ENCODE data around the gene LRRC52.

LRRC52 gene

DNA sequence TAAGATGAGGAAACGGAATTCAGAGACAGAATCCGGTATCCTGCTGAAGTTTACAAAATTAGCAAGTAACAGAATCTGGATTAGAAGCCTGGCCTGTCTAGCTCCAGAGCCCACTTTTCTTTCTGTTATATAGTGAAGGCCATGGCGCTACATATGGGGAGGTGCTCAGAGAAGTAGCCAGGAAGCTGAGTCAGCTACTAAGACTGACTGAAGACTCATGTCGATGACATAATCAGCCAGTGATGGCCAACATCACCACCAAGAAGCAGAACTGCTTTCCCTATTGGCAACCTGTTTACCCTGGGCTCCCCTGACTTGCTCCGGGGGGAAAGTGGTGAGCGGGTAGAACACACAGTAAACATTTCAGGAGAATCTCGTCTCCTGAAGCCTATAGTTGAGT, 18.8 kb downstream of the LRRC52 start:
- H3K36me3 ChIP-seq (ENCODE audit: control insufficient read depth in 2 of 2, insufficient read depth in 2 of 2, low read length in 2 of 2), result no peaks in the 10 kb centered on the region
- H3K27ac ChIP-seq (ENCODE audit: low read length), result no peak overlapping the region
- no peaks in the 10 kb centered on the region for H3K4me1 ChIP-seq (ENCODE audit: control insufficient read depth, insufficient read depth, low read length)
- H3K9me3 ChIP-seq (ENCODE audit: control insufficient read depth in 2 of 2, low read length in 2 of 2), result no peaks in the 10 kb centered on the region
- no peak overlapping the region for H3K9ac ChIP-seq (ENCODE audit: low read length in 2 of 2)
- H3K27me3 ChIP-seq (ENCODE audit: control insufficient read depth in 1 of 2, insufficient read depth in 2 of 2, low read length in 2 of 2), result peaks cover 0 to 2% of the 10 kb centered on the region in 2 donors
- H3K4me3 ChIP-seq (ENCODE audit: low read length in 2 of 2), result no peak overlapping the region

DNA sequence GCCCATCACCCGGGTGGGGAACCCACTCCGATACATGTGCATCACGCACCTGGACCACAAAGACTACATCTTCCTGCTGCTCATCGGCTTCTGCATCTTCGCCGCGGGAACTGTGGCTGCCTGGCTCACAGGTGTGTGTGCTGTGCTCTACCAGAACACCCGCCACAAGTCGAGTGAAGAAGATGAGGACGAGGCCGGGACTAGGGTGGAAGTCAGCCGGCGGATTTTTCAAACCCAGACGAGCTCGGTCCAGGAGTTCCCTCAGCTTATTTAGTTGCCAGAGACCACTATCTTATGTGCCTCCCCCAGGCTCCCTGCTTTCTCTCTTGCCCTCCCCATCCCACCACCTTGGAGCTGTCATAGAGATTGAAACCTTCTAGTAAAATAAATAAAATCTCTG, 19.8 kb downstream of the LRRC52 start:
- Histone ChIP-seq H3K9me3 (ENCODE audit: control insufficient read depth in 2 of 2, low read length in 2 of 2) (no peaks in the 10 kb centered on the region), H3K9ac (ENCODE audit: low read length in 2 of 2) (no peak overlapping the region), H3K36me3 (ENCODE audit: control insufficient read depth in 2 of 2, insufficient read depth in 2 of 2, low read length in 2 of 2) (no peaks in the 10 kb centered on the region), H3K27me3 (ENCODE audit: control insufficient read depth in 1 of 2, insufficient read depth in 2 of 2, low read length in 2 of 2) (no peaks in the 10 kb centered on the region), H3K4me3 (ENCODE audit: low read length in 2 of 2) (no peak overlapping the region), H3K27ac (ENCODE audit: low read length) (no peak overlapping the region), H3K4me1 (ENCODE audit: control insufficient read depth, insufficient read depth, low read length) (no peaks in the 10 kb centered on the region)

DNA sequence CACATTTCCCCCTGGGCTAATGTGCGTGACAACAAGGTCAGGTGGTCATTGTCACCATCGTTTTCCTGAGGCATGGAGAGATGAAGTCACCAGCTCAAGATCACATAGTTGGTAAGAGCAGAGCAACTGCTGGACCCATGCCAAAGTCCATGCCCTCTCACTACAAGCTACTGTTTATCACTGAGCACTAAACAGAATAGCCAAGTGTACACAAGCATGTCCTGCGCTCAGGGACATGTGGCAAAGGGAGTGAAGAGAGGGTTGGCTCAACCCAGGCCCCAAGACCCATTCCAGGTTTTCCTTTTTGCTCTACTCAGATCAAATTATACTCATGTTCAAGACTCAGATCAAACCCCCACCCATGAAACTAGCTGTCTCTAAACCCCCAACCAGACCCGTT, 20.8 kb downstream of the LRRC52 start:
- Histone ChIP-seq H3K27me3 (ENCODE audit: control insufficient read depth in 1 of 2, insufficient read depth in 2 of 2, low read length in 2 of 2) (no peaks in the 10 kb centered on the region), H3K4me3 (ENCODE audit: low read length in 2 of 2) (no peak overlapping the region), H3K27ac (ENCODE audit: low read length) (no peak overlapping the region), H3K36me3 (ENCODE audit: control insufficient read depth in 2 of 2, insufficient read depth in 2 of 2, low read length in 2 of 2) (no peaks in the 10 kb centered on the region), H3K9me3 (ENCODE audit: control insufficient read depth in 2 of 2, low read length in 2 of 2) (no peaks in the 10 kb centered on the region), H3K4me1 (ENCODE audit: control insufficient read depth, insufficient read depth, low read length) (no peaks in the 10 kb centered on the region), H3K9ac (ENCODE audit: low read length in 2 of 2) (no peak overlapping the region)

DNA sequence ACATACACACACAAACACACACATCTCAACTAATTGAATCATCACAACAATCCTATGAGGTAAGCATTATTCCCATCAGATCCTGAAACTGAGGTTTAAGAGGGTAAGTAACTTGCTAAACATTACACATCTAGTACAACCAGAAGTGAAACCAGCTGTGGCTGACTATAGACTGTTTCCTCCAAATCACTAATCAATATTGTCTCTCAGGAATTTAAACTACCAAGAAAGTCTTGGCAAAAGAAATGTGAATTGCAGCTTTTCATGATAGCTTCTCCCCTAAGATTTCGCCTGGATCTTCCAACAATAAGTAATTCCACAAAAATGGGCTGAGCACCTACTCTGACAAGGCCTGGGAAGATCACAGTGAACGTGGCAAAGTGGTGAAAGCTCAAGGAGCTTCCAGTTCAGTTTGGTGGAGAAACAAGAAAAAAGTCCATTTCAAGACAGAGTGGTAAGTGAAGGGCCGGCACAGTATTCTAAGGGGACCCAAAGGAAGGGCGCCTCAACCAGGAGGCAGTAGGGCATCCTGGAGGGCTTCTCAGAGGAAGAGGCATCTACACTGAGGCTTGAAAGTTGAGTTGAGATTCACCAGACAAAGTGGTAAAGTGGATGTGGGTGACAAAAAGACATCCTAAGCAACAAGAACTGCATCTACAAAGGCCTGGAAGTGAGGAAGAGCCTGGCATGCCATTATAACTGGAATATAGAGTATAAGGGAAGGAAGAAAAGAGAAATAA, 22.1 kb downstream of the LRRC52 start:
- Histone ChIP-seq H3K4me1 (ENCODE audit: control insufficient read depth, insufficient read depth, low read length) (no peaks in the 10 kb centered on the region), H3K27me3 (ENCODE audit: control insufficient read depth in 1 of 2, insufficient read depth in 2 of 2, low read length in 2 of 2) (peaks cover 0 to 4% of the 10 kb centered on the region in 2 donors), H3K9ac (ENCODE audit: low read length in 2 of 2) (no peak overlapping the region), H3K9me3 (ENCODE audit: control insufficient read depth in 2 of 2, low read length in 2 of 2) (no peaks in the 10 kb centered on the region), H3K27ac (ENCODE audit: low read length) (no peak overlapping the region), H3K4me3 (ENCODE audit: low read length in 2 of 2) (no peak overlapping the region), H3K36me3 (ENCODE audit: control insufficient read depth in 2 of 2, insufficient read depth in 2 of 2, low read length in 2 of 2) (no peaks in the 10 kb centered on the region)

DNA sequence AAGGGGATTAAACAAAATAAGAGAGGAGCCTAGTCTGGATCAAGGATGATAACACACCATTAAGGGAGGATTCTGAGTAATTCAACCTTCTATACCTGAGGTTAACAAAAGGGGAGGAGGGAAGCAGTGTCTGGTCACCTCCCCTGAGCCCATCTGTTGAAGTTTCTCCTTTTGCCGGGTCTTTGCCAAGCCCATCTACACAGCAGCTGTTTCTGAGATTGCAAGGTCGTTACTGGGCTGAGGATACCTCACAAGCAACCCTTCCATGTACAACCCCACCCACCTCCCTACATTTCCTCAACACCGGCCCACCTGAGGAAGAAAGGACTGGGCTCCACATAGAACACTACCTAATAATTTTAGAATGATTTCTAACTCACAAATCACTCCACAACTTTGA, 26.3 kb downstream of the LRRC52 start:
- Histone ChIP-seq H3K9ac (ENCODE audit: low read length in 2 of 2) (no peak overlapping the region), H3K4me1 (ENCODE audit: control insufficient read depth, insufficient read depth, low read length) (no peaks in the 10 kb centered on the region), H3K4me3 (ENCODE audit: low read length in 2 of 2) (no peak overlapping the region), H3K27me3 (ENCODE audit: control insufficient read depth in 1 of 2, insufficient read depth in 2 of 2, low read length in 2 of 2) (peaks cover 0 to 4% of the 10 kb centered on the region in 2 donors), H3K36me3 (ENCODE audit: control insufficient read depth in 2 of 2, insufficient read depth in 2 of 2, low read length in 2 of 2) (no peaks in the 10 kb centered on the region), H3K27ac (ENCODE audit: low read length) (no peak overlapping the region), H3K9me3 (ENCODE audit: control insufficient read depth in 2 of 2, low read length in 2 of 2) (no peaks in the 10 kb centered on the region)

DNA sequence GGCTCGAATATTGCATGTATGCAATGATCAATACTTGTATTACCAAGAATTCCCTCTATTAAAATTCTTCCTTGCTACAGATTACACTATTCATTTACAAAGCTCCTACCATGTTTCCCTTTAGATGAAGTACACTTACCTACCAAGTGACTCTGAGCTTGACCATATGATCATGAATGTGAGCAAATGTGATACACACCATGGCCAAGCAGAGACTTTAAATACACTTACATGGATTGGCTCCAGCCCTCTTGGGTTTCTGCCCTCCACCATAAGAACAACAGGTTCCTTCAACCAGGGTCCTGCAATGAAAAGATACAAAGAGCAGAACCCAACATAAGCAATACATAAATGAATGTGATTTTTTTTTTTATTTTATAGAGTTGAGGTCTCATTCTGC, 30.0 kb downstream of the LRRC52 start:
- Histone ChIP-seq H3K9ac (ENCODE audit: low read length in 2 of 2) (no peak overlapping the region), H3K27me3 (ENCODE audit: control insufficient read depth in 1 of 2, insufficient read depth in 2 of 2, low read length in 2 of 2) (peaks cover 0 to 4% of the 10 kb centered on the region in 2 donors), H3K4me1 (ENCODE audit: control insufficient read depth, insufficient read depth, low read length) (no peaks in the 10 kb centered on the region), H3K27ac (ENCODE audit: low read length) (no peak overlapping the region), H3K4me3 (ENCODE audit: low read length in 2 of 2) (no peak overlapping the region), H3K36me3 (ENCODE audit: control insufficient read depth in 2 of 2, insufficient read depth in 2 of 2, low read length in 2 of 2) (no peaks in the 10 kb centered on the region), H3K9me3 (ENCODE audit: control insufficient read depth in 2 of 2, low read length in 2 of 2) (no peaks in the 10 kb centered on the region)

DNA sequence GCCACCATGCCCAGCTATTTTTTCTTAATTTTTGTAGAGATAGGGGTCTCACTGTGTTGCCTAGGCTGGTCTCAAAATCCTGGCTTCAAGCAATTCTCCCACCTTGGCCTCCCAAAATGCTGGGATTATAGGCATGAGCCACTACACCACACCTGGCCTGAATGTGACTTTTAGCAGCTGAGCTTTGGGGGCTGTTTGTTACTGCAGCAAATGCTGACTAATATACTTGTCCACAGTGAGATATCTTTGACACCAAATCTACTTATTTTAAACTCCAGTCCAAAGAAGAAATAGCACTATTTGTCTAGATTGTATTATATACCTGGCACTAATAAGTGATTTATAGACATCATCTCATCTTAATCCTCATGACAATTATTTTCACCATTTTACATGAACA, 30.5 kb downstream of the LRRC52 start:
- Histone ChIP-seq H3K4me1 (ENCODE audit: control insufficient read depth, insufficient read depth, low read length) (no peaks in the 10 kb centered on the region), H3K4me3 (ENCODE audit: low read length in 2 of 2) (no peak overlapping the region), H3K9ac (ENCODE audit: low read length in 2 of 2) (no peak overlapping the region)

DNA sequence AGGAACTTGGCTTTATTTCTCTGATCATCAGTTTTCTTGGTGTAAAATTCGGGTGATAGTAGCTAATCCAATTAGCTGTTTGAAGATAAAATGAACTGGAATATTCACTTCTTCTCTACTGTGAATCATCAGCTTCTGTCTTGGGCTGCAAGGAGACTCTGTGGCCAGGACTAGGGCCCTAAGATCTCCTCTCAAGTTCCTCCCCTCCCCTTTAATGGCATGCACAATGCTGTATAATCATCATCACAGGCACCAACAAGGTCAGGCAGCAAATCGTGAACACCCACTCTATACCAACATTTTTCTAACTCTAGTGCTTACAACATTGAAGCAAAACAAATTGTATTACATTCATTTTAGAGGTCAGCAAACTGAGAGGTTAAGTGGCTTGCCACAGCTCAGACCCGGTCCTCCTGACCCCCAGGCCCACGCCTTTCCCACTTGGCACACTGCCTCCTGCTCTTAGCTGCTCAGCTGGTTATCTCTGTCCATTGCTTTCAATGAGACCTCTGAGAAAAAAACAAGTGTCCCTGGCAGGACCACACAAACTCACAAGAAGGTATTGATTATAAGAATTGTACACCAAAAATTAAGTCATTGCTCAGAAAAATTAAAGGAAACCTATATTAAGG, 31.8 kb downstream of the LRRC52 start:
- no peak overlapping the region for H3K4me3 ChIP-seq (ENCODE audit: low read length in 2 of 2)
- H3K27ac ChIP-seq (ENCODE audit: low read length), result no peak overlapping the region
- no peaks in the 10 kb centered on the region for H3K27me3 ChIP-seq (ENCODE audit: control insufficient read depth in 1 of 2, insufficient read depth in 2 of 2, low read length in 2 of 2)
- no peaks in the 10 kb centered on the region for H3K36me3 ChIP-seq (ENCODE audit: control insufficient read depth in 2 of 2, insufficient read depth in 2 of 2, low read length in 2 of 2)
- no peaks in the 10 kb centered on the region for H3K4me1 ChIP-seq (ENCODE audit: control insufficient read depth, insufficient read depth, low read length)
- H3K9ac ChIP-seq (ENCODE audit: low read length in 2 of 2), result no peak overlapping the region
- no peaks in the 10 kb centered on the region for H3K9me3 ChIP-seq (ENCODE audit: control insufficient read depth in 2 of 2, low read length in 2 of 2)

More for the DNA sequence above, 30.5 kb downstream of the LRRC52 start:
- no peaks in the 10 kb centered on the region for H3K9me3 ChIP-seq (ENCODE audit: control insufficient read depth in 2 of 2, low read length in 2 of 2)
- H3K27ac ChIP-seq (ENCODE audit: low read length), result no peak overlapping the region
- peaks cover 0 to 4% of the 10 kb centered on the region in 2 donors for H3K27me3 ChIP-seq (ENCODE audit: control insufficient read depth in 1 of 2, insufficient read depth in 2 of 2, low read length in 2 of 2)
- no peaks in the 10 kb centered on the region for H3K36me3 ChIP-seq (ENCODE audit: control insufficient read depth in 2 of 2, insufficient read depth in 2 of 2, low read length in 2 of 2)

DNA sequence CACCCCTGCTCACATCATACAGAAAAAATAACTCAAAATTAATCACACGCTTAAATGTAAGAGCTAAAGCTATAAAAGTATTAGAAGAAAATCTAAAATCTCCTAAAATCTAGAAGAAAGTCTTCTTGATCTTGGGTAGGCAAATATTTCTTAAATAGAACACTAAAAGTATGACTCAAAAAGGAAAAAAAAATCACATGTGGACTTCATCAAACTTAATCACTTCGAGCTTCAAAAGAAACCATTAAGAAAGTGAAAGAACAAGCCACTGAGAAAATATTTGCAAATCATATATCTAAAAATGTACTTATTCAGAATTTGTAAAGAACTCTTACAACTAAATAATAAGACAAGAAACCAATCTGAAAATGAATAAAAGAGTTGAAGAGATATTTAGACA, 32.7 kb downstream of the LRRC52 start:
- no peak overlapping the region for H3K9ac ChIP-seq (ENCODE audit: low read length in 2 of 2)
- no peaks in the 10 kb centered on the region for H3K4me1 ChIP-seq (ENCODE audit: control insufficient read depth, insufficient read depth, low read length)
- H3K4me3 ChIP-seq (ENCODE audit: low read length in 2 of 2), result no peak overlapping the region
- H3K36me3 ChIP-seq (ENCODE audit: control insufficient read depth in 2 of 2, insufficient read depth in 2 of 2, low read length in 2 of 2), result no peaks in the 10 kb centered on the region
- no peaks in the 10 kb centered on the region for H3K27me3 ChIP-seq (ENCODE audit: control insufficient read depth in 1 of 2, insufficient read depth in 2 of 2, low read length in 2 of 2)
- no peak overlapping the region for H3K27ac ChIP-seq (ENCODE audit: low read length)
- H3K9me3 ChIP-seq (ENCODE audit: control insufficient read depth in 2 of 2, low read length in 2 of 2), result no peaks in the 10 kb centered on the region

DNA sequence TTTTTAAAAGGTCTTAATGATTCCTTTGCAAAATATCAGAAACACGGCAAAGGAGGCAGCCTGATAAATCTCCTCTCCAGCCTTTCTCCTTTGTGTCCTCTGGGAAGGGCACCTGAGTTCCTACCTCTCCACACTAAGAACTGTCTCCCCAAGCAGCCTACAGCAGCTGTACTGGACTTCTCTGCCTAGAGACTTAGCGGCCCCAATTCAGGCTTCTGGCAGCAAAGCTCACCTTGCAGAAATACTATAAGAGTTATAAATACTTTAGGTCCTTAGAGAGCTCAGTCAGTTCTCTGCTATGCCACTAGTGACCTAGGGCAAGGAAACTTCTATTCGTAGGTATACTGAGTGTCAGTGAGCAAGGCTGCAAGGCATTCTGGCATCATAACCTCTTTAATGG, 33.9 kb downstream of the LRRC52 start:
- no peaks in the 10 kb centered on the region for H3K27me3 ChIP-seq (ENCODE audit: control insufficient read depth in 1 of 2, insufficient read depth in 2 of 2, low read length in 2 of 2)
- H3K4me1 ChIP-seq (ENCODE audit: control insufficient read depth, insufficient read depth, low read length), result no peaks in the 10 kb centered on the region
- no peaks in the 10 kb centered on the region for H3K36me3 ChIP-seq (ENCODE audit: control insufficient read depth in 2 of 2, insufficient read depth in 2 of 2, low read length in 2 of 2)
- no peak overlapping the region for H3K27ac ChIP-seq (ENCODE audit: low read length)
- no peak overlapping the region for H3K4me3 ChIP-seq (ENCODE audit: low read length in 2 of 2)
- H3K9ac ChIP-seq (ENCODE audit: low read length in 2 of 2), result no peak overlapping the region
- no peaks in the 10 kb centered on the region for H3K9me3 ChIP-seq (ENCODE audit: control insufficient read depth in 2 of 2, low read length in 2 of 2)
